GM21423 (cell line): ENCODE measurements around the gene ADGRF3.
"Not testable (repeated sequence)": the region's sequence is repeated elsewhere in the genome, so short reads cannot be mapped to it uniquely, and the experiment has no call there.

Experiments
- ATAC-seq: cut with Tn5 transposase; IDR thresholded peaks from one replicate; pipeline ENCODE4 v1.9.1; 2021; ENCODE audit warnings: mild to moderate bottlenecking, moderate library complexity; ENCODE audit not compliant: unreplicated experiment

The ADGRF3 gene

DNA sequence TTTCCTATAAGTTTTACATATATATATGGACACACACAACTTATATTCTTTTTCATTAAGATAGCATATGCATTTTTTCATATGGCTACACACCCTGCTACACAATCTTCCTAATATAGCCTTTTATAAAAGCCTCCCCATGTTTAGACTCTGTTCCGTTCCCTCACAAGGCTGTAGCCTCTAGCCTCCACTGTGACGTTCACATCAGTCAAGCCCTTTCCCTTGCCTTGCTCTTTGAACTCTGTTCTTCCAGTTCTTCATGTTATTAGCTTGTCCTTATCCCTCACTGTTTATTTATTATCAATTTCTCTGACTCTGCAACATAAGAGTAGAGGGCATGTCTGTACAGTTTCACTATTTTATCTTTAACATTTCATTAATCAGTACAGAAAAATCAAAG lies 63.0 kb downstream of the ADGRF3 start:
- ATAC-seq, result no peak

DNA sequence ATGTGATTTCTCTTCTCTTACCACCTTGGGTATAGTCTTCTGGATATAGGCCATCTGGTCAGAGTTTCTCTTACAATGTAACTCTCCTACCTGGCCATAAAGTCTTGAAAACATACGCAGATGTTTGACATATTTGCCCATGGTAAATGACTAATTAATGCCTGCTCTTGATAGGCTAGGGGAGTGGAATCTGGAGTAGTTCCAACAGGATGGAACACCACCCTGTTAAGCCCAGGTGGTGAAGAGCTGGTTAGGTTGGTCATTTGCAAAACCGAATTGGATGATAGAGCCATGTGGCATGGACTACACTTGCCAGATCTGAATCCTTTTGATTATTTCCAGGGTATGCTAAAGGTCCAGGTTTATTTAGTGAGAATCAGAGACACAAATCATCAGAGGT lies 65.4 kb downstream of the ADGRF3 start:
- ATAC-seq, result no peak

DNA sequence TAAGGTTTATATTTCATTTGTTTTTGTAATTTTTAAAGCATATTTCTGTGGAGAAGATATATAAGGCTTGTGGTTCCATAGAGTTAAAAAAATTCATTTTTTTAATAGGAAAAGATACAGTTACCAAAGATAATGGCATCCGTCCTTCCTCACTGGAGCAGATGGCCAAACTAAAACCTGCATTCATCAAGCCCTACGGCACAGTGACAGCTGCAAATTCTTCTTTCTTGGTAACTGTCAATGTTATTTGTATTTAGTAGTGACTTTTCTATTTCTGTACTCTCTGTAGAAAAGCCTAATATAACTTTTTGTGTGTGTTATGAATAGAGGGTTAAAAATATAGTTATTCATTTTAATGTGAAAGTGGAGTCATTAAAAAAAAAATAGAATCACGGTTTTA lies 66.7 kb downstream of the ADGRF3 start:
- ATAC-seq, result no peak

DNA sequence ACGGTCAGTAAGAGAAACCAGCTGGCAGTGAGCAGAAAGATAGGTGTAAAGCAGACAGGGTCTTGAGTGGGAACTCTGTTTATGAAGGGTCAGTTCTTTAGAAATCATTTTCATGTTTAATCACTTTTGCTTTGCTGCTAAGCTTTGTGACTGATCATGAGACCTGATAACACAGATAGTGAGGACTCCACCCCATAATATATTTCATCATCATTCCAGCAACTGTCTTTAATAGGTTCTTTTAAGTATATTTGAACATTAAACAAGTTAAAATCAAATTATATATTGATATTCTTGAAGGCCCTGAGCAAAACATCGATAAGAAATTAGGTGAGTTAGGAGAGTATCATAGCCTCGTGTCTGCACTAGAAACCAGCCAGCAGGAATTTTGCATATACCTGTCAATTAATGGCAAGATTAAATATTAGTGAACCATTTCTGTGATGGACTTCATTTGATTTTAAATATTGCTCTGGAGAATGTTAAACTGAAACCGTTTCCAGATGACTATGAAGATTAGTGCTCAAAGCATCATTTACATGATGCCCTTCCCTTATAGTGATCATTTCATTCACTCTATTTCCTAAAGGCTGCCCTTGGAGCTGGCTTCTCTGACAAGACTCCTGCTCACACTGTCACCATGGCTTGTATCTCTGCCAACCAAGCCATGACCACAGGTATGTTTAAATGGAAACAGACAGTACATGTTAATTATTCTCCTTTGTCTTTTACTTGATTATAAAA lies 69.9 kb downstream of the ADGRF3 start:
- ATAC-seq, result no peak

GRCh38 chr2:26274058-26274613 lies 72.5 kb downstream of the ADGRF3 start:
- no peak for ATAC-seq

- ATAC-seq, result no peak
Observed at GRCh38 chr2:26273501-26273900, 73.1 kb downstream of the ADGRF3 start.

GRCh38 chr2:26270373-26270772 lies 76.2 kb downstream of the ADGRF3 start:
- no peak for ATAC-seq

DNA sequence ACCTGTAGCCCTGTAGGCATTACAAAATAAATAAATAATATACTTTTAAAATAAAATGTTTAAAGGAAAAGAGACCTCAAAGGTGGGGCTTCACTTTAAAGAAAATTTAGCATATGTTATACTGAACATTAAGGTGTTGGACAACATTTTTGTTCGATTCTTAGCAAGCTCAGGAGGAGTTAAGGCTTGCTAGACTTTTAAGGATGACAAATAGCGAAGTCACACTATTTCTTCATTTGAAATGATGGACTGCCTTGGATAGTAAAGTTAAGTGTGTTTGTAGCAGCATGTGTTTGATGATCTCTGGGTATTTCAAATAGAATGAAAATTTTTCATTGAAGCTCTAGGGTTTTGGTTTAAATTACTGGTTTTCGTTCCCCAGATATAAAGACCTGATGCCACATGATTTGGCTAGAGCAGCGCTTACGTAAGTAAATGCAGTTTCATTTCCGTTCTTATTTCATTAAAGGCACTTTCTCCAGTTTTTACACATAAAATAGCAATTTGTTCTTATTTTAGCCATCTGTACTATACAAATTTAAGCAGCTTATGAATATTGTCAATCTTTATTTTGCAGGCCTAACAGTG lies 76.9 kb downstream of the ADGRF3 start:
- ATAC-seq, result no peak

DNA sequence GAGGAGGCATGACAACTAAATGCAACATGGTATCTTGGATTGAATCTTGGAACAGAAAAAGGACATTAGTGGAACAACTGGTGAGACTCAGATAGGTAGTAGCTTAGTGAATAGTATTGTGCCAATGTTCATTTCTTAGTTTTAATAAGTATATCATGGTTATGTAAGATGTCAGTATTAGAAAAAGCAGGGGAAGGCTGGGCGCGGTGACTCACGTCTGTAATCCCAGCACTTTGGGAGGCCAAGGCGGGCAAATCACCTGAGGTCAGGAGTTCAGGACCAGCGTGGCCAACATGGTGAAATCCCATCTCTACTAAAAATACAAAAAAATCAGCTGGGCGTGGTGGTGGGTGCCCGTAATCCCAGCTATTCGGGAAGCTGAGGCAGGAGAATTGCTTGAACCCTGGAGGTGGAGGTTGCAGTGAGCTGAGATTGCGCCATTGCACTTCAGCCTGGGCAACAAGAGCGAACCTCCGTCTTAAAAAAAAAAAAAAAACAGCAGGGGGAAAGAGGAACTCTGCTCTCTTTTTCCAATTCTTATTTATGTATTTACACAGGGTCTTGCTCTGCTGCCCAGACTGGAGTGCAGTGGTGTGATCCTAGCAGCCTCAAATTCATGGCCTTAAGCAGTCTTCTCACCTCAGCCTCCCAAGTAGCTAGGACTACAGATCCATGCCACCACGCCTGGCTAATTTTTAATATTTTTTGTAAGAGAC lies 77.8 kb downstream of the ADGRF3 start:
- ATAC-seq, result not testable (repeated sequence)

GRCh38 chr2:26268213-26268612 lies 78.4 kb downstream of the ADGRF3 start:
- no peak for ATAC-seq

- ATAC-seq, result not testable (repeated sequence)
Observed at GRCh38 chr2:26258836-26259235, 87.8 kb downstream of the ADGRF3 start.
